H9 (cell line): Measurements from ENCODE around the gene PPFIA4. TPM values are rescaled to one million over a fixed set of nuclear protein-coding genes. Genes with fewer than 3 reads are reported as not detected.
A peak's percentile ranks its signal among the peaks of the same experiment; 100 is the strongest.

Experiments
- DNase-seq: peaks from one replicate; pipeline ENCODE4 v3.0.0-alpha.2; 2017
- H2AFZ ChIP-seq: one replicate; pipeline ENCODE4 v1.6.1; 2013; ENCODE audit warnings: mild to moderate bottlenecking, low read length, control low read depth, moderate library complexity
- H2AK5ac ChIP-seq: 2 replicates; pipeline ENCODE4 v1.6.1; 2013; ENCODE audit warnings: low read length, control low read depth, mixed read lengths; ENCODE audit not compliant: insufficient read length
- H2BK120ac ChIP-seq: one replicate; pipeline ENCODE4 v1.6.1; 2013; ENCODE audit warnings: low read depth, mild to moderate bottlenecking, low read length, control low read depth, inconsistent platforms; ENCODE audit not compliant: poor library complexity, severe bottlenecking
- H2BK12ac ChIP-seq: 2 replicates; pipeline ENCODE4 v1.6.1; 2013; ENCODE audit warnings: low read length, control low read depth, mixed read lengths, low read depth; ENCODE audit not compliant: insufficient read length
- H2BK15ac ChIP-seq: 2 replicates; pipeline ENCODE4 v1.6.1; 2013; ENCODE audit warnings: low read depth, low read length, control low read depth
- H2BK20ac ChIP-seq: one replicate; pipeline ENCODE4 v1.6.1; 2013; ENCODE audit warnings: low read depth, mild to moderate bottlenecking, low read length, control low read depth, inconsistent platforms; ENCODE audit not compliant: poor library complexity, severe bottlenecking
- H2BK5ac ChIP-seq: 2 replicates; pipeline ENCODE4 v1.6.1; 2013; ENCODE audit warnings: low read length, control low read depth, mixed read lengths; ENCODE audit not compliant: insufficient read length
- H3K14ac ChIP-seq: 2 replicates; pipeline ENCODE4 v1.6.1; 2013; ENCODE audit warnings: low read length, control low read depth; ENCODE audit not compliant: insufficient read depth
- H3K18ac ChIP-seq: 2 replicates; pipeline ENCODE4 v1.6.1; 2013; ENCODE audit warnings: low read depth, mild to moderate bottlenecking, mixed read lengths, low read length, control low read depth; ENCODE audit not compliant: insufficient read length
- H3K23ac ChIP-seq: 2 replicates; pipeline ENCODE4 v1.6.1; 2013; ENCODE audit warnings: low read length, control low read depth, mixed read lengths, low read depth; ENCODE audit not compliant: insufficient read length
- H3K23me2 ChIP-seq: 2 replicates; pipeline ENCODE4 v1.6.1; 2013; ENCODE audit warnings: low read depth, mild to moderate bottlenecking, mixed read lengths, low read length, control low read depth; ENCODE audit not compliant: insufficient read length, poor library complexity, severe bottlenecking
- H3K27ac ChIP-seq: 2 replicates; pipeline ENCODE4 v1.5.1; 2013; ENCODE audit warnings: low read length, control low read depth, mixed read lengths, low read depth; ENCODE audit not compliant: insufficient read length
- H3K27me3 ChIP-seq: 2 replicates; pipeline ENCODE4 v1.6.1; 2013; ENCODE audit warnings: low read length, control low read depth, inconsistent platforms; ENCODE audit not compliant: insufficient read depth
- H3K4ac ChIP-seq: 2 replicates; pipeline ENCODE4 v1.6.1; 2013; ENCODE audit warnings: low read depth, mild to moderate bottlenecking, control low read depth, inconsistent platforms, low read length, moderate library complexity
- H3K4me1 ChIP-seq: 2 replicates; pipeline ENCODE4 v1.6.1; 2013; ENCODE audit warnings: low read length, control low read depth, inconsistent platforms; ENCODE audit not compliant: insufficient read depth
- H3K4me2 ChIP-seq: 2 replicates; pipeline ENCODE4 v1.6.1; 2013; ENCODE audit warnings: low read length, control low read depth, mixed read lengths; ENCODE audit not compliant: insufficient read length, insufficient read depth
- H3K56ac ChIP-seq: 2 replicates; pipeline ENCODE4 v1.6.1; 2013; ENCODE audit warnings: low read depth, mild to moderate bottlenecking, mixed read lengths, low read length, control low read depth; ENCODE audit not compliant: insufficient read length
- H3K79me1 ChIP-seq: 2 replicates; pipeline ENCODE4 v1.6.1; 2013; ENCODE audit warnings: low read depth, mild to moderate bottlenecking, moderate library complexity, low read length, control low read depth, inconsistent platforms; ENCODE audit not compliant: insufficient read depth, poor library complexity, severe bottlenecking
- H3K79me2 ChIP-seq: 2 replicates; pipeline ENCODE4 v1.6.1; 2013; ENCODE audit warnings: low read length, control low read depth, inconsistent platforms; ENCODE audit not compliant: insufficient read depth
- H3K9ac ChIP-seq: 2 replicates; pipeline ENCODE4 v1.6.1; 2013; ENCODE audit warnings: low read length, control low read depth, mixed read lengths; ENCODE audit not compliant: insufficient read length; ENCODE audit errors: extremely low read depth
- H3K9me3 ChIP-seq: one replicate; pipeline ENCODE4 v1.6.1; 2013; ENCODE audit warnings: low read depth, low read length, inconsistent platforms; ENCODE audit not compliant: control insufficient read depth
- H3T11ph ChIP-seq: one replicate; pipeline ENCODE4 v1.6.1; 2013; ENCODE audit warnings: mild to moderate bottlenecking, low read length, control low read depth, inconsistent platforms
- H4K20me1 ChIP-seq: one replicate; pipeline ENCODE4 v1.6.1; 2013; ENCODE audit not compliant: control insufficient read depth, insufficient read length, insufficient read depth
- H4K5ac ChIP-seq: 2 replicates; pipeline ENCODE4 v1.6.1; 2013; ENCODE audit warnings: low read depth, mild to moderate bottlenecking, mixed read lengths, low read length, control low read depth; ENCODE audit not compliant: insufficient read length
- H4K8ac ChIP-seq: replicated peaks from 2 replicates; pipeline ENCODE4 v1.6.1; 2013; ENCODE audit warnings: low read length, control low read depth, mixed read lengths, low read depth; ENCODE audit not compliant: insufficient read length
- H4K91ac ChIP-seq: 2 replicates; pipeline ENCODE4 v1.6.1; 2013; ENCODE audit warnings: low read depth, mild to moderate bottlenecking, moderate library complexity, mixed read lengths, low read length, control low read depth; ENCODE audit not compliant: insufficient read length
- H3K27ac Mint-ChIP-seq, 3 experiments: 2 replicates in 2 of 3; 3 replicates in 1 of 3; pipeline ENCODE4 v1.8.0; 2020 to 2021; ENCODE audit warnings: mixed read lengths in 3 of 3, mild to moderate bottlenecking in 1 of 3, moderate library complexity in 1 of 3
- H3K27me3 Mint-ChIP-seq: 2 replicates; pipeline ENCODE4 v1.8.0; 2021; ENCODE audit warnings: low read depth, mild to moderate bottlenecking, moderate library complexity, mixed read lengths
- H3K36me3 Mint-ChIP-seq, 3 experiments: 2 replicates in 2 of 3; 3 replicates in 1 of 3; pipeline ENCODE4 v1.8.0; 2020 to 2021; ENCODE audit warnings: low read depth in 3 of 3, mixed read lengths in 3 of 3; ENCODE audit not compliant: insufficient read depth in 1 of 3
- H3K4me1 Mint-ChIP-seq, 2 experiments: 2 replicates each; pipeline ENCODE4 v1.8.0; 2020; ENCODE audit warnings: mixed read lengths in 2 of 2
- H3K4me3 Mint-ChIP-seq, 2 experiments: 2 replicates in 1 of 2; 3 replicates in 1 of 2; pipeline ENCODE4 v1.8.0; 2020 to 2021; ENCODE audit warnings: mild to moderate bottlenecking in 2 of 2, mixed read lengths in 2 of 2, moderate library complexity in 1 of 2
- H3K9me3 Mint-ChIP-seq, 2 experiments: 2 replicates in 1 of 2; 3 replicates in 1 of 2; pipeline ENCODE4 v1.8.0; 2020; ENCODE audit warnings: mild to moderate bottlenecking in 2 of 2, mixed read lengths in 2 of 2, moderate library complexity in 1 of 2
- CTCF ChIP-seq: fragments of 200-600 bp; sonication (generic); conservative IDR thresholded peaks from 3 replicates; pipeline ENCODE4 v1.8.0; 2021; ENCODE audit warnings: antibody characterized with exemption, mild to moderate bottlenecking
- WGBS: extraction: QIAGEN DNeasy Blood & Tissue Kit; methylation state at CpG from one replicate; pipeline ENCODE4 v1.1.7; 2013; ENCODE audit warnings: missing lambda C conversion rate, low lambda C conversion rate, mixed read lengths; ENCODE audit not compliant: insufficient read length; ENCODE audit errors: extremely low coverage; 5-methylcytosine and 5-hydroxymethylcytosine counted together
- total RNA-seq: library from RNA; stranded (reverse); gene quantifications from 2 replicates; pipeline ENCODE4 v1.2.1, GENCODE V29; 2021

The PPFIA4 gene
- total RNA-seq, 1 experiment from 2014 or later = 3.9 TPM

GRCh38 chr1:203082571-203083462 is 56.5 kb downstream of the PPFIA4 start:
- Mint-ChIP-seq H3K27me3 (no peaks in the 10 kb centered on the region), H3K9me3 (no peaks in the 10 kb centered on the region), H3K4me1 (peaks cover 39 to 47% of the 10 kb centered on the region in 2 experiments), H3K27ac (0 out of 7 replicates have a peak overlapping the region, but pooled peaks of 1 of the 3 experiments have one; percentile 27), H3K4me3 (no peak overlapping the region), H3K36me3 (no peaks in the 10 kb centered on the region)
- no peak overlapping the region for H2BK120ac ChIP-seq
- TF ChIP-seq CTCF = no peak
- H3K27me3 ChIP-seq = no peaks in the 10 kb centered on the region
- H3K23me2 ChIP-seq = no peaks in the 10 kb centered on the region
- no peak overlapping the region for H3K4me2 ChIP-seq
- no peaks in the 10 kb centered on the region for H3K79me2 ChIP-seq
- no peak overlapping the region for H3K23ac ChIP-seq
- H2BK20ac ChIP-seq = no peak overlapping the region
- H4K5ac ChIP-seq = no peak overlapping the region
- H3K27ac ChIP-seq = no peak overlapping the region
- no peak overlapping the region for H3T11ph ChIP-seq
- H2AK5ac ChIP-seq = no peak overlapping the region
- DNase-seq = peak; percentile 42
- H3K18ac ChIP-seq = no peak overlapping the region
- no peak overlapping the region for H2BK5ac ChIP-seq
- no peaks in the 10 kb centered on the region for H3K79me1 ChIP-seq
- no peak overlapping the region for H2BK12ac ChIP-seq
- no peak overlapping the region for H3K56ac ChIP-seq
- no CpG with 5 or more reads among the region's 11 CpGs for WGBS
- no peak overlapping the region for H2AFZ ChIP-seq
- no peak overlapping the region for H4K91ac ChIP-seq
- H4K20me1 ChIP-seq = peaks cover 3% of the 10 kb centered on the region
- no peak overlapping the region for H3K9ac ChIP-seq
- peaks cover 9% of the 10 kb centered on the region for H3K4me1 ChIP-seq
- H3K9me3 ChIP-seq = no peaks in the 10 kb centered on the region
- H4K8ac ChIP-seq = no peak overlapping the region
- no peak overlapping the region for H3K4ac ChIP-seq
- H2BK15ac ChIP-seq = no peak overlapping the region
- no peak overlapping the region; the same call in 1 of the 2 replicates for H3K14ac ChIP-seq
